GM21723 (cell line): ENCODE results near the gene SDCCAG8.
A peak's percentile ranks its signal among the peaks of the same experiment; 100 is the strongest.

ENCODE experiments used
- ATAC-seq: cut with Tn5 transposase; IDR thresholded peaks from one replicate; pipeline ENCODE4 v1.9.1; 2021; ENCODE audit warnings: mild to moderate bottlenecking, moderate library complexity; ENCODE audit not compliant: unreplicated experiment

SDCCAG8 gene

DNA sequence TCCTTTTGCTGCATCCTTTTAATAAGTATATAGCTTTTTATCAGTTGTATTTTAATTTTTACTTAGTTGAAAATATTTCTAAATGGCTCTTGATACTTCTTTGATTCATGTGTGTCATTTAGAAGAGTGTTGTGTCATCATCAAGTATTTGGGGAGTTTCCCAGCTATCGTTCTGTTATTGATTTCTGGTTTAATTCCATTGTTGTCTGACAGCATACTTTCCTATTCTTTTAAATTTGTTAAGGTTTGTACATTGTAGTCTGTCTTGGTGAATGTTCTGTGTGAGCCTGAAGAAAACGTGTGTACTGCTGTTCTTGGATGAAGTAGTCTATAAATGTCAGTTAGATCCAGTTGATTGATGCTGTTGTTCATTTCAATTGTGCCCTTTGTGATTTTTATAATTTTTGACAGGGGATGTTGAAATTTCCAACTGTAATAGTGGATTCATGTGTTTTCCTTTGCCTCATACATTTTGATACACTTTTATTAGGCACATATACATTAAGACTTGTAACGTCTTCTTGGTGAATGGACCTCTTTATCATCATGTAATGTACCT, 24.8 kb downstream of the SDCCAG8 start:
- no peak for ATAC-seq

DNA sequence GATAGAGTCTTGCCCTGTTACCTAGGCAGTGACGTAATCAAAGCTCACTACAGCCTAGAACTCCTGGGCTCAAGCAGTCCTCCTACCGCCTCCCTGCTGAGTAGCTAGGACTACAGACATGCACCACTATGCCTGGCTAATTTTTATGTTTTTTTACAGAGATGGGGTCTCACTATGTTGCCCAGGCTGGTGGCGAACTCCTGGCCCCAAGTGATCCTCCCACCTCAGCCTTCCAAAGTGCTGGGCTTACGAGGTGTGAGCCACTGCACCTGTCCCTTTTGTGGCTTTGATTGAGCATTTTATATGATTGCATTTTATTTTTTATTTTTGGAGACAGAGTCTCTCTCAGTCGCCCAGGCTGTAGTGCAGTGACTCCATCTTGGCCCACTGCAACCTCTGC, 25.8 kb downstream of the SDCCAG8 start:
- ATAC-seq = no peak

DNA sequence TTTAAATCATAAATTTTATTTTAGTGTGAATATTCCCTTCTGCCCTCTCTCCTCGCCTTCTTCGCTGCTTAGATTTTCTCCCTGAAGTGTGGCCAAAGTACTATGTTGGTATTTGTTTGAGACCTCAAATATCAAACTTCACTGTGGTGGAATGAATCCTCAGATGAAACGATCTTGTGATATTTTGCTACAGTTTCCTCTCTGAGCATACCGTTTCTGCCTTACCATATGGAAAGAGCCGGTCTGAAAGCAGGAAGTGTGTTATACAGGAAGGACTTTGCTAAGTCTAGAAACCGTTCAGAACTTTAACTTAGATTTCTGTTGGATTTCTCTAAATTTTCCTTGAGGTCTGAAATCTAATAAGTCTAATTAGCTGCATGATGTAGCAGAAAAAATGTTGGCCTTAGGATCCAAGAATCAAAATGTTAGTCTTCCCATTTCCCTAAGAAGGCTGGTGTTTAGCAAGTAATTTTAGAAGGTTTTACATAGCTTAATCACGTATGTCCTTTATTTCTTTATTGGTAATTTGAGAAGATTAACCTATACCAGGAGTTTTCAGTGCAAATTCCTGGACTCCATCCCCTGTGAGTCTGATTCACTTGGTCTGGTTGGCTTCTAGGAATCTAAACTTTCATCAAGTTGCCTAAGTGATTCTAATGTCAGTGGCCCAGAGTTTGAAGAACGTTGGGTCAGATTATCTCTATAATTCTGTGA, 30.7 kb downstream of the SDCCAG8 start:
- ATAC-seq = no peak

DNA sequence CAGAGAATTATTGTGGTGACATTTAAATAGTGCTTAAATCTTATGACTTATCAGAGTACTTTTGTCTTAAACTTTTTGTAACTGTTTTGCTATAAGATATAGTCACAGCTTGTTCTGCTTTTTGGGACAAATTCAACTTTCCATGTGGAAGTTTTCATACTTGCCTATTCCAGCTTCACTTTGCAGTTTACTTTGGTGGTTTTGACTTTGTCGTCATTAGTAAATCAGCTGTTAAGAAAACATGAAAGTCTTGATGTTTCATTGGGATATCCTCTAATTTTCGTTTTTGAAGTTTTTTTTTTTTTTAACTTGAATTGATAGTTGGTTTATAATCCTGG, 31.3 kb downstream of the SDCCAG8 start:
- ATAC-seq = no peak

DNA sequence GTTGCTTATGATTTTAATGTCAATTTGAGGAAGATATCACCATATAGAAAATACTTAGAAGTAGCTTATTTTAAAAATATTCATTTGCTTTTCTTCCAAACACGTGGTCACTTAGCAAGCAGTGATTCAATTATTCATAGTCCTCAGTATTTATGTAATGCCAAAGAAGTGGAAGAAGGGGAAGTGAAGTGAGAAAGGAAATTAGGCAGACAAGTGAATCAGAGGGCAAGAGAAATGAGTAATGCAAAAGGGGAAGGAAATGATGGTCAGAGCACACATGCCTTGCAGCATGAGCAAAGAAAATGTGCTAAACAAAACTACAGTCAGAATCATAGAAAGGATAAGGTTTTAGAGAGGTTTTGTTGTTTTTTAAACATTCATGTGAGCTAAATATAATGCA, 31.8 kb downstream of the SDCCAG8 start:
- peak; percentile 94 for ATAC-seq

DNA sequence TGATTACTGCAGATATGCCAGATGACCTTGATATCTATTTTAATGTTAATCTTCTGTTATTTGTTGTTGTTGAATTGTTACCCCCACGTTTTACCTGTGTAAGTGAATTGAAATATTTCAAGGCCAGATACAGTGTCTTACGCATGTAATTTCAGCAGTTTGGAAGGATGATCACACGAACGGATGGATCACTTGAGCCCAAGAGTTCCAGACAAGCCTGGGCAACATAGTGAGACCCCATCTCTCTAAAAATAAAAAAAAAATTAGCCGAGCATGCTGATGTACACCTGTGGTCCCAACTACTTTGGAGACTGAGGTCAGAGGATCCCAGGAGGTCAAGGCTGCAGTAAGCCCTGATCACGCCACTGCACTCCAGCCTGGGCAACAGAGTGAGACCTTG, 32.2 kb downstream of the SDCCAG8 start:
- no peak for ATAC-seq

DNA sequence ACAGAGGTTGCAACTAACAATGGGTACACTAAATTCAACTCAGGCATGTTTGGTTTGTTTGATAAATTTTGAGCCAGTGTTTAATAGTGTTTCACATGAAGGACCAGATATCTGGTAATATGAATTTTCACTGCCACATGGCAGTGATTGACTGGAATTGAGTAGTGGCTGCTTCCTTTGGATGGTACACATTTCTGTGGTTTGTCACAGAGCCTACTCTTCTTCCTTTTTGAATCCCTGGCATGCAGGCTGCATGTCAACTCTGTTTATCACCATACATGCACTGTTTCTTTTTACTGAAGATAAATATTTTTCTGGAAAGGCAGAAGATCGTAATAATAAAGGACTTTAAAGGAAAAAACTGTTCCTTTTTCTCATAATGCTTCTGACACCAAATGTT, 35.5 kb downstream of the SDCCAG8 start:
- no peak for ATAC-seq

DNA sequence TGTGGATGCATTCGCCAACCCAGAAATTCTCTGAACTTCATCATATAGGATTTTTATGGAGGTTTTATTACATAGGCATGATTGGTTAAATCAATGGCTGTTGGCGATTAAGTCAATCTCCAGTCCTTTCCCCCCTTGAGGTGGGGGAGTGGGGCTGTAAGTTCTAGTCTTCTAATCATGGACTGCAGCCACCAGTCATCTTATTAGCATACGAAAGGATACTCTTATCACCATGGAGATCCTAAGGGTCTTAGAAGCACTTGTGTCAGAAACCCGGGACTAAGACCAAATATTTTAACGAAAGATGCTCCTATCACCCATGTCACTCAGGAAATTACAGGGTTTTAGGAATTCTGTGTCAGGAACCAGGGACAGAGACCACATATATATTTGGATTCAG, 36.3 kb downstream of the SDCCAG8 start:
- no peak for ATAC-seq

DNA sequence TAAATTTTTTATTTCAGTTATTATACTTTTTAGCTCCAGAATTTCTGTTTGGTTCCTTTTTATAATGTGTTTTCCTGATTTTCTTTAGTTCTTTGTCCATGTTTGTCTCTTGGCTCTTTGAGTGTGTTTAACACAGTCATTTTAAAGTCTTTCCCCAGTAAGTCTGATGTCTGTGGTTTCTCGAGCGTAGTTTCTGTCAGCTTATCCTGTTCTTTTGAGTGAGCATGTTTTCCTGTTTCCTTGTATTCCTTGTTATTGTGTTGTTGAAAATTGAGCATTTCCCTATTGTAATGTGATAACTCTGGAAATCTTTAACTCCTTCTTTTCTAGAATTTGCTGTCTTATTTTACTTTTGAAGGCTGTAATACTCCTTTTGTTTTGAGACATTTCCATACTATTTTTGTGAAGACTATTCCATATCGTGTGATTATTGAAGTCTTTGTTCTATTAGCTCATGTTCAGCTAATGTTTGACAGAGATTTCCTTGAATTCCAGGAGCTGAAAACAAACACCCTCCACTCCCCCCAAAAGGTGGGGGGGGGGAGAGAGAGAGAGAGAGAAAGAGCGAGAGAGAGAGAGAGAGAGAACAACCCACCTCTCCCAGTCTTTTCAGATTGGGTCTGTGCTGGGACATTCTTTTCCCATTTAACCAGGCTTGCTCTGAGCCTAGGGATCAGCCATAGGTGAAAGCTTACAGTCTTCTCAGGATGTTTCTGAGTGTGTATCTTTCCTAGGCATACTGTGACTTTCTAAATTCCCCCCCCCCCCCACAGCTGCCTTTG, 38.3 kb downstream of the SDCCAG8 start:
- no peak for ATAC-seq

DNA sequence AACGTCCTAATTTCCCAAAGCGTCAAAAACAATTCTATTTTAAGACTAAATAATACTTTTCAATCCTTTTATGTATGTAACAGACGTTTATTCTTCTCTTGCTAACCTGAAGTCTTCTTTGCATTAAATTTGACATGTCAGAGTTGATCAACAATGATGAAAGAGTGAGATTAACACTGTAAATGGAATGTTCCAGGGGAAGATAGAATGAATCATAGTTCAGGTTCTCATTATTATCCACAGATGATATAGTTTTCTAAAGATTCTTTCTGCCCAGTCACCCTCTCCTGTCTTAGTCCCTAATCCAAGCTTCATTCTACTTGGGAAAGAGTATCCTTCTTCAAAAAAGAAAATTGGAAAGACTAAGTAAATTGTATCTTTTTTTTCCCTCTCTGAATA, 38.9 kb downstream of the SDCCAG8 start:
- no peak for ATAC-seq

DNA sequence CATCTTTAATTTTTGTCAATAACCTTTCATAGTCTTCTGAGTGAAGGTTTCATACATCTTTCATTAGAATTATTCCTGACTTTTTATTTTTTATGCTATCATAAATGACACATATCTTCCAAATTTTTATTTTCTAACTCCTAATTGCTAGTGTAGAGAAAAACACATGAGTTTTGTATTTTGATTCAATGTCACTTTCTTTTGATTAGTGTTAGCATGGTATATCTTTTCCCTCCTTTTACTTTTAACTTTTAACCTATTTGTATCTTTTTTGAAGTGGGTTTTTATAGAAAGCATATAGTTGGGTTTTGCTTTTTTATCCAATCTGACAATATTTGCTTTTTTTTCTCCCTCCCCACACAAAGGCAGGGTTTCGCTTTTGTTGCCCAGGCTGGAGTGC, 43.2 kb downstream of the SDCCAG8 start:
- no peak for ATAC-seq

DNA sequence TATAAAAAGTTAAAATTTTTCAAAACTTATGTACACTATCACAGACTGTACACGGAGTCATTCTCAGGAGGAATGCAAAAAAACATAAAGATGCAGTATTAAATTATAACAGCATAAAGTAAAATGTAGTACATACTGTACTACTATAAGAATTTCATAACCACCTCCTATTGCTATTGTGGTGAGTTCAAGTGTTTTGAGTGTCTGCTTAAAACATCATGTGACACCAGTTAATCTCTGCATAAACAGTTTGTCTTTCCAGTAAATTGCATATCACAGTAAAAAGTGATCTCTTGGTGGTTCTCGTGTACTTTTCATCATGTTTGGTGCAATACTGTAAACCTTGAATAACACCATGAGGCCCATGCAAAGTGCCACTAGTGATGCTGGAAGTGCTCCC, 45.2 kb downstream of the SDCCAG8 start:
- no peak for ATAC-seq

DNA sequence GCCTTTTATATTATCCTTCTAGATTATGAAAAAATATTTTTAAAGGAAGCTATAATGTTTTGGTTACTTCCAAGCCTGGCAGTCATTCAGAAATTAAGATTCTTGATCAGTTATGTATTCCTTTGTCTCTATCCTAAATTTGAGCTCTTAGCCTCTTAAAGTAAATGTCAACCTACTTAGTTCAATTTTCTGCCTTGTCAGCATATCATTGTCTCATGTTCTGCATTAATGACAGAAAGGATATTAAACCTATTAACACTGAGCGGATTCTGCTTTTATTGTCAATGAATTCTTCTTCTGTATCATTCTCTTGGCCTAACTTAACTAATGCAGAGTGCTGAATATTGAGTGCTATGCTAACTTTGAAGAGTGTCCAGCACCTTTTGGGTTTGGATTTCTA, 56.0 kb downstream of the SDCCAG8 start:
- no peak for ATAC-seq

DNA sequence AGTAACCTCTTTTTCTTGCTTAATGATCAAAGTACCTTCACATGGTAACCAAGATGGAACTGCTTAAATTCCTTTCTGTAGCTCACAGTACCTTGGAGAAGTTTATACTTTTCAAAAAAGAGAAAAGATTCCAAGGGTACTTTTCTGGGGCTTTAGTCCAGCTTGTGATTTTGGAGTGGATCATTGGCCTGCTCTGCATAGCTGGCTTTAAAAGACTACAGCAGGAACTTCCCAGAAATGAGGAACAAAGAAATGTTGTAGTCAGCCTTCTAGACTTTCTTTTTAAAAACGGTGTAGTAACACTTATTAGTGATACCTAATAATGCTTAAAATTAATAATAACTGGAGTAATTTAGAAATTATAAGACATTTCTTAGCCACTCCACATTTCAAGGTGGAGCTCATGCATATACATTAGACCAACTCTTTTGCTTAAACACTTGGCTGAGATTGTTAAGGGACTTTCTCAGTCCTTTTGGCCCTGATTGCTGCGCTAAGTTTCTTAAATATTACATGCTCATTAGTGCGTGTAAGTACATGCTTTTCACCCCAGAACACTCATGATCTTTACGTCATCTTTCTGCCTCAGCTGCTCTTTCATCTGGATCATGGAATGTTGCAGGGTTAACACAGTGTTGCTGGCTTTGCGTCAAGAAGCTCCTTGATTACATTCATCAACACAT, 57.3 kb downstream of the SDCCAG8 start:
- peak; percentile 38 for ATAC-seq

DNA sequence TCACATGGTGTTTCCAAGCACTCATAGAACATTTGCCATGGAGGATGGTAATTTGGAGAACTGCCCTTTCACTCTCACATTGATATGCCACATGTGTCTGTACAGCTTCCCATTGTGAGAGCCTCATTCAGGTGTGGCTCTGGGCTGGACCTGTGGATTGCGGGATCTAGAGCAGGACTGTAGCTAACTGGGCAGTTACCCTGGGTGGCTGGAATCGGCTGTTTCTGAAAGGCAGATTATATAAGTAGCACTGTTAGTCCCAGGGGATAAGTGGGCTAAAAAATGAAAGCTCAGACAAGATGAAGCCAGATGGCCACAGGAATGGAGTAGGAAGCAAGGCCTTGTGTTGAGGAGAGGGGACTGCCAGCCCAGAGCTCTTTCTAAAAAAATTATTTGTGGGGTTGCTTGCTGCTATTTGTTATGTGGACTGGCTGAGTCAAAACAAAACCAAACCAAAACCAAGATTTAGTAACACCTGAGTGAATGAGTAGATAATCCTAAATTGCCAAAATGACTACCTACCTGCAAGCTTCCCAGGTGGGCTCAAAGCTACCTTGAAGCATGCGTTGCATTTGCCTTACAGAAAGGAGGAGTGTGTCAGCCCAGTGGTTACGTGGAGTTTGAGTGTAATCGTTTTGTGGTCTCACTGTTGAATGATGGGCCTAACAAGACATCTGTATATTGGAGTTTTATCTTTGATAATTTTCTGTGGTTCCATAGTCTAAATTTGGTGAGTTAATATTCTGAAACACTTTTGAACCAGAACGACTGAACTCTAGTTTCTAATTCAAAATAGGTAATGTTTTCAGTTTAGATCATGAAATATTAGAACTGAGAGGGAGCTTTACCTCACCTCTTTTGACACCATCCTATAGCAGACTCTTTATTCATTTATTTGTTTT, 58.0 kb downstream of the SDCCAG8 start:
- ATAC-seq = peak; percentile 84

DNA sequence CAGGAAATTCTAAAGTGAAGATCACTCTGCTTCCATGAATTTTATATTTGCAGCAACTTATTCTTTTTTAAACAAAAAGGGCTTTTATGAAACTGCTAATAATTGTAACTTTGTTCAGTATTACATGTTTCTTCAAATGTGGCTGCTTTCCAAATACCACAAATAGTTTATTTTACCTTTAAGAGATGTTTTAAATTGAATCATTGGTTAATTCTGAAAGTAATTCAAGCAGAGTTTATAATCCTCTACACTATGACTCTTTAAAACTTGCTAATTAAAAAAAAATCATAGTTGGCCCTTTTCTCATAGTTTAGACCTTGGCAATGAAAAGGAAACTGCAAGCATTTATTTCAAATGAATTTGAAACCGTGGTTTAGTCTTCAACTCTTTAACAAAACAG, 59.6 kb downstream of the SDCCAG8 start:
- no peak for ATAC-seq

DNA sequence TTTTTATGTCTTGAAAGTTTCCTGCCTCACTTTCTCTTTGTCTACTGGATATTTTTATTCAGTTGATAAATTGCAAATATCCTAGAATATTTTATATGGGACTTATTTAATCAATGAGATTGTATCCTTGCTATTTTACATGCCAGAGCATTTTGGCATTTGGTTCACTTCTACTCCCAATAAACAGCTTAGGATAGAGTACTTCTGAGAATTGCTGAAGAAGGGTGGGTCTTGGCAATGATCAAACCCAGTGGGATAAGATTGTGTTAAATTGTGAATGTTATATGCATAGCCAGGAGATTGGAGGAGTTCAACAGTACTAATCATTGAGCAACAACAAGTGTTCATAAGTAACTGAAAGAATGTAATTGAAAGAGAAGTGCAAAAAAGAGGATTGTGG, 60.1 kb downstream of the SDCCAG8 start:
- no peak for ATAC-seq

DNA sequence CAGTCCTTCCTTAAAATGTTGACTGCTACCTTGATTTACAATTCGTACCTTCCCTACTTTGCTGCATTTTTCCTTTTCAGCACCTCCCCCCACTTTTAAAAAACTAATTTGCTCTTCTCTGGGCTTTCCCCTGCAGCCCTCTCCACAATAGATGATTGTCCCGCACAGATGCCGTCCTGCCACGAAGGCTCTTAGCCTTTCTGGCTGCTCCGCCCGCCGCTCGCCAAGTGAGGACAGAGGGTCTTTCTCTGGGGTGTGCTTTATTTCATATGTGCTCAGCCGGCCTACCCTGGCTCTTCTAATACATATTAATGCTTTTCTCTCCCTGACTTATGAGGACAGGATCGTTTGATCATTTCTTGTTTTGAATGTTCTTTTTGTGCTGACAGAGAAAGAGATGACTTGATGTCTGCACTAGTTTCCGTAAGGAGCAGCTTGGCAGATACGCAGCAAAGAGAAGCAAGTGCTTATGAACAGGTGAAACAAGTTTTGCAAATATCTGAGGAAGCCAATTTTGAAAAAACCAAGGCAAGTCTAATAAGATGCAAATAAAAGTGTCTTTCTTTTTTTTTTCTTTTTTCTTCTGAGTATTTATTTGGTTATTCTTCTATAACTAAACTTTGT, 60.6 kb downstream of the SDCCAG8 start:
- ATAC-seq = no peak

DNA sequence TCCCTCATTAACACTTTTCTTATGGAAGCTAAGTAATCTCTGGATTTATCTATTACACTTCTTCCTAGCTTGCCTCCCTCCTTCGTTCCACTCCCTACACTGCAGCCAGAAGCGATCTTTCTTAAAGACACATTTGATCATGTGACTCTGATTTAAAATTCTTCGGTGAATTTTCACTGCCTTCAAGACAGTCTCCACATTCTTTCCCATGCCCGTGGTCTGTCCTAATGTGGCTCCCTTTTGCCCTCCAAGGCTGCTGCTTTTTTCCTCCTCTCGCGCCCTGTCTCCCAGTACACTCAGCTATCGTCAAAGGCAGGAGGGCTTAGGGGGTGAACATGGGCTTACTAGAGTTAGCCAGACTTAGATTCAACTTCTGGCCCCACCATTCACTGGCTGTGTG, 64.4 kb downstream of the SDCCAG8 start:
- ATAC-seq = no peak

DNA sequence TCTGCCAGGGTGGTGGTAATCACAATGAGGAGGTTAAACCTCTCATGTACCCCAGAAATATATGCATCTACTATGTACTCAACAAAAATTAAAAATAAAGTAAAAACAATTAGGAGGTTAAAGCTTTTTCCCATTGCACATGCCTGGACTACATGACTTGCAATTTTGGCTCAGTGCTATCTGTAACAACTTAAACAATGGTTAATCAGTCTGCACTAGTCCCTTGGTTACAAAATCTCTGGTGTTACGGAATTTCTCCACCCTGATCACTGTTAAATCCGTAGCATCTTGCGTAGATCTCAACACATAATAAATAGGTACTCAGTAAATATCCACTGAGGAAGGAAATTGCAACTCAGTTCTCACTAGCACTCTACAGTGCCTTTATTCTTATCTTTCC, 66.5 kb downstream of the SDCCAG8 start:
- no peak for ATAC-seq
